ENCODE measurements around the gene COL8A1. TPM values are rescaled to one million over a fixed set of nuclear protein-coding genes. Genes with fewer than 3 reads are reported as not detected.

Gene COL8A1
- polyA plus RNA-seq, 1 donor: 6.6 TPM

- Histone ChIP-seq H3K36me3 (ENCODE audit: control insufficient read depth, insufficient read depth, low read length) (no peaks in the 10 kb centered on the region), H3K4me3 (ENCODE audit: low read length) (peak overlapping the region; percentile 36), H3K4me1 (ENCODE audit: control insufficient read depth, insufficient read depth, low read length) (peaks cover 11% of the 10 kb centered on the region), H3K27me3 (ENCODE audit: control insufficient read depth, insufficient read depth, low read length) (peaks cover 58% of the 10 kb centered on the region), H3K9me3 (ENCODE audit: control insufficient read depth, low read depth, low read length) (no peaks in the 10 kb centered on the region), H3K27ac (ENCODE audit: low read length) (no peak overlapping the region)
- no peak for DNase-seq
- WGBS (ENCODE audit: insufficient coverage, low lambda C conversion rate): 0% methylated on average over 1 of the region's 22 CpGs
Observed at GRCh38 chr3:99637368-99638111, 854 bp upstream of the COL8A1 start.

GRCh38 chr3:99639579-99639978 lies 1.2 kb downstream of the COL8A1 start:
- H3K4me3 ChIP-seq (ENCODE audit: low read length): no peak overlapping the region
- H3K27ac ChIP-seq (ENCODE audit: low read length): no peak overlapping the region
- whole genome bisulfite sequencing (ENCODE audit: insufficient coverage, low lambda C conversion rate): 77% methylated on average over 1 of the region's 1 CpG

GRCh38 chr3:99640214-99640851 lies 1.9 kb downstream of the COL8A1 start:
- Histone ChIP-seq H3K9me3 (ENCODE audit: control insufficient read depth, low read depth, low read length) (no peaks in the 10 kb centered on the region), H3K36me3 (ENCODE audit: control insufficient read depth, insufficient read depth, low read length) (no peaks in the 10 kb centered on the region), H3K27me3 (ENCODE audit: control insufficient read depth, insufficient read depth, low read length) (peaks cover 56% of the 10 kb centered on the region), H3K4me3 (ENCODE audit: low read length) (no peak overlapping the region), H3K4me1 (ENCODE audit: control insufficient read depth, insufficient read depth, low read length) (peaks cover 11% of the 10 kb centered on the region), H3K27ac (ENCODE audit: low read length) (no peak overlapping the region)
- DNase-seq: no peak
- no CpG with 5 or more reads among the region's 6 CpGs for WGBS (ENCODE audit: insufficient coverage, low lambda C conversion rate)

More at GRCh38 chr3:99639579-99639978, 1.2 kb downstream of the COL8A1 start:
- H3K36me3 ChIP-seq (ENCODE audit: control insufficient read depth, insufficient read depth, low read length): no peaks in the 10 kb centered on the region
- H3K9me3 ChIP-seq (ENCODE audit: control insufficient read depth, low read depth, low read length): no peaks in the 10 kb centered on the region
- H3K27me3 ChIP-seq (ENCODE audit: control insufficient read depth, insufficient read depth, low read length): peaks cover 60% of the 10 kb centered on the region
- H3K4me1 ChIP-seq (ENCODE audit: control insufficient read depth, insufficient read depth, low read length): peaks cover 11% of the 10 kb centered on the region
- no peak for DNase-seq

DNA sequence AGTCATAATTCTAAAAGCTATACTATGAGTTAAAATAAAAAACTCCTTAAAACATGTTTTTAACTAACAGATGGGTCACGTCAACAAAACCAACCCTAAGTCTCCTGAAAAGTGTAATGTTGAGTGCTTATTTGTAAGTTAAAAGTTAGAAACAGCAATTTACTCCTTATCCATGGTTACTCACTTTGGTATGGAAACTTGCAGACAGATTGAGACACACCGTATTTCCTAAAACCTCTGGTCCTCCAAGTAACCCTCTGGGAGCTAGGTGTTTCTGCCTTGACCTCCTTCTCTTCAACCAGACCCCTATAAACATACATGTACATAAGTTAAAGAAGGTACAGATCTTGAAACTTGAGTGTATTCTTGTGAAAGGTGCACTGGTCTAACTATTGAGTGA lies 3.1 kb downstream of the COL8A1 start:
- DNase-seq: no peak
- Histone ChIP-seq H3K4me3 (ENCODE audit: low read length) (no peak overlapping the region), H3K9me3 (ENCODE audit: control insufficient read depth, low read depth, low read length) (no peaks in the 10 kb centered on the region), H3K27ac (ENCODE audit: low read length) (no peak overlapping the region), H3K36me3 (ENCODE audit: control insufficient read depth, insufficient read depth, low read length) (no peaks in the 10 kb centered on the region), H3K27me3 (ENCODE audit: control insufficient read depth, insufficient read depth, low read length) (peaks cover 49% of the 10 kb centered on the region), H3K4me1 (ENCODE audit: control insufficient read depth, insufficient read depth, low read length) (peaks cover 11% of the 10 kb centered on the region)
- no CpG with 5 or more reads among the region's 2 CpGs for WGBS (ENCODE audit: insufficient coverage, low lambda C conversion rate)

DNA sequence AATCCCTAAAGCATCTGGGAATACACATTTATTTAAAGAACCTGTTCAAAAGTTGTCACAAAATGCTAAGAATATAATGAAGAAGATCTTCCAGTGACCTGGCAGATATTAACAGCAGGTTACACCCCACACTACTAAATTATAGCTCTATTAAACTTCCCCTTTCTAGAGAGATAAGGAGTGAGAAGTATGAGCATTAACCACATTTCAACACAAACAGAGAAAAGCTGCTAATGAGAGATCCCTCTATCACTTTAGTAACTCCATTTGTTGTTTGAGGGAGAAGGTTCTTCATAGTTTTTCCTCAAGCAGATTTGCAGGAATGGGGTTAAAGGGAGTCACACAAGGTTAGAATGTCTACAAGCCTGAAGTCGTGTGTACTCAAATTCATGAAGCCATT lies 3.6 kb downstream of the COL8A1 start:
- no peak overlapping the region for H3K4me3 ChIP-seq (ENCODE audit: low read length)
- no peaks in the 10 kb centered on the region for H3K9me3 ChIP-seq (ENCODE audit: control insufficient read depth, low read depth, low read length)
- H3K36me3 ChIP-seq (ENCODE audit: control insufficient read depth, insufficient read depth, low read length): no peaks in the 10 kb centered on the region
- H3K4me1 ChIP-seq (ENCODE audit: control insufficient read depth, insufficient read depth, low read length): peaks cover 9% of the 10 kb centered on the region
- peaks cover 44% of the 10 kb centered on the region for H3K27me3 ChIP-seq (ENCODE audit: control insufficient read depth, insufficient read depth, low read length)
- DNase-seq: no peak
- 67% methylated on average over 1 of the region's 1 CpG for WGBS (ENCODE audit: insufficient coverage, low lambda C conversion rate)
- no peak overlapping the region for H3K27ac ChIP-seq (ENCODE audit: low read length)

DNA sequence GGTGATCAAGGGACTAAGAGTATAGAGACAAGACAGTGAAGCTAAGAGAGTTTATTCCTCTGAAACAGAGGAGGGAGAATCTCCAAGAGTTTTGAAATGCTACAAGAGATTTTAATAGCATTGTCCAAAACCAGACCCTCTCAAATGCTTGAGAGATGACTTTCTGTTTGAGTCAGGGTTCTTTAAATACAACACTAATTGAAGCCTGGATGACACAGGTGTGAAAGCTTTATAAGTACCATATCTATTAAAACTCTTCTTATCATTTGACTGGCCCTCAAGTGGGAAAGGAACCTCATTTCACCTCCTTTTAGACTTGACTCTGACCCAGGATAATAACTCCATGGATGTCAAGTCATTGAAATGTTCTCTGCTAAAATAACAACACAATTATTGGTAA lies 5.6 kb downstream of the COL8A1 start:
- Histone ChIP-seq H3K36me3 (ENCODE audit: control insufficient read depth, insufficient read depth, low read length) (no peaks in the 10 kb centered on the region), H3K4me1 (ENCODE audit: control insufficient read depth, insufficient read depth, low read length) (peaks cover 3% of the 10 kb centered on the region), H3K27me3 (ENCODE audit: control insufficient read depth, insufficient read depth, low read length) (peaks cover 24% of the 10 kb centered on the region), H3K27ac (ENCODE audit: low read length) (no peak overlapping the region), H3K4me3 (ENCODE audit: low read length) (no peak overlapping the region), H3K9me3 (ENCODE audit: control insufficient read depth, low read depth, low read length) (no peaks in the 10 kb centered on the region)
- DNase-seq: no peak

DNA sequence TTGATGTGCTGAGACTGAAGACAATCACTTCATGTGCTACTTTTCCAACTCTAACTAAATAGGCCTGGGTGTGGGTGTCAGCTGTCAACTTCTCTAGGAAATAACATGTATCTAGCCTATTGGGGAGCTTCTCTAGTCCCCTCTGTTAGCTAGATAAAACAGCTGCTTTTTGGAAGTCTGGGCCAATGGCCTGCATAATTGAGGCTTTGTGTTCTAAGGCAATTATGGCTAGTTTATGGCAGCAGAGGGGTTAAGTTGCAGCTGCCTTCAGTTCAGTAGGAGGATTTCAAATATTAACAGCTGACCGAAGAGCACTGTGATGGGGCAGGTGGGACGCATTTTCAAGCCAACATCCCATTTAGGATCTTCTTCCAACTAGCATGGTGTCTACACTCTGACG lies 6.4 kb downstream of the COL8A1 start:
- DNase-seq: no peak
- Histone ChIP-seq H3K4me1 (ENCODE audit: control insufficient read depth, insufficient read depth, low read length) (peaks cover 3% of the 10 kb centered on the region), H3K27ac (ENCODE audit: low read length) (no peak overlapping the region), H3K36me3 (ENCODE audit: control insufficient read depth, insufficient read depth, low read length) (no peaks in the 10 kb centered on the region), H3K4me3 (ENCODE audit: low read length) (no peak overlapping the region), H3K9me3 (ENCODE audit: control insufficient read depth, low read depth, low read length) (no peaks in the 10 kb centered on the region), H3K27me3 (ENCODE audit: control insufficient read depth, insufficient read depth, low read length) (peaks cover 18% of the 10 kb centered on the region)
- no CpG with 5 or more reads among the region's 3 CpGs for WGBS (ENCODE audit: insufficient coverage, low lambda C conversion rate)

- H3K27me3 ChIP-seq (ENCODE audit: control insufficient read depth, insufficient read depth, low read length): peaks cover 13% of the 10 kb centered on the region
- no CpG with 5 or more reads among the region's 5 CpGs for WGBS (ENCODE audit: insufficient coverage, low lambda C conversion rate)
- no peak overlapping the region for H3K27ac ChIP-seq (ENCODE audit: low read length)
- H3K4me3 ChIP-seq (ENCODE audit: low read length): no peak overlapping the region
- peaks cover 3% of the 10 kb centered on the region for H3K4me1 ChIP-seq (ENCODE audit: control insufficient read depth, insufficient read depth, low read length)
- no peaks in the 10 kb centered on the region for H3K9me3 ChIP-seq (ENCODE audit: control insufficient read depth, low read depth, low read length)
- no peak for DNase-seq
- no peaks in the 10 kb centered on the region for H3K36me3 ChIP-seq (ENCODE audit: control insufficient read depth, insufficient read depth, low read length)
Observed at GRCh38 chr3:99645277-99646106, 7.1 kb downstream of the COL8A1 start.

DNA sequence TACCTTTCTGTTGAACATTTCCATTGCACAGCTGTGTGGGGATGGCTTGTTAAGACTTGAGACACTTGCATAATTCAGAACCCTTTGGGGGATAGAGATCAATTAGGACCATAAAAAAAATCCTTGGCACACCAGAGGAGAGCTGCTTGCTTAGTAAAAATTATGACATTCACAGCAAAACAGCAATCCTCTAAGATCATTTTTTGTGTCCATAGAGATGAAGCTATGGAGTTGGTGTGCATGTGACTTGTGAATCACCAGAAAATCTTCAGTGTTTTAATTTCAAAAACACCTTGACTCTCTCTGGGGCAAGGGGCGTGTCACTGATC lies 7.7 kb downstream of the COL8A1 start:
- no peak overlapping the region for H3K4me3 ChIP-seq (ENCODE audit: low read length)
- no CpG with 5 or more reads among the region's 1 CpG for WGBS (ENCODE audit: insufficient coverage, low lambda C conversion rate)
- H3K27ac ChIP-seq (ENCODE audit: low read length): no peak overlapping the region
- H3K4me1 ChIP-seq (ENCODE audit: control insufficient read depth, insufficient read depth, low read length): peaks cover 3% of the 10 kb centered on the region
- no peaks in the 10 kb centered on the region for H3K9me3 ChIP-seq (ENCODE audit: control insufficient read depth, low read depth, low read length)
- H3K27me3 ChIP-seq (ENCODE audit: control insufficient read depth, insufficient read depth, low read length): peaks cover 10% of the 10 kb centered on the region
- no peak for DNase-seq
- H3K36me3 ChIP-seq (ENCODE audit: control insufficient read depth, insufficient read depth, low read length): no peaks in the 10 kb centered on the region

- H3K27me3 ChIP-seq (ENCODE audit: control insufficient read depth, insufficient read depth, low read length): peaks cover 7% of the 10 kb centered on the region
- no peak overlapping the region for H3K27ac ChIP-seq (ENCODE audit: low read length)
- no peak overlapping the region for H3K4me3 ChIP-seq (ENCODE audit: low read length)
- peaks cover 3% of the 10 kb centered on the region for H3K4me1 ChIP-seq (ENCODE audit: control insufficient read depth, insufficient read depth, low read length)
- no peak for DNase-seq
- no CpG with 5 or more reads among the region's 3 CpGs for WGBS (ENCODE audit: insufficient coverage, low lambda C conversion rate)
- no peaks in the 10 kb centered on the region for H3K36me3 ChIP-seq (ENCODE audit: control insufficient read depth, insufficient read depth, low read length)
- no peaks in the 10 kb centered on the region for H3K9me3 ChIP-seq (ENCODE audit: control insufficient read depth, low read depth, low read length)
Observed at GRCh38 chr3:99647081-99647480, 8.7 kb downstream of the COL8A1 start.
